PC-9 (cell line): Measurements from ENCODE around the gene TCEAL9.

Source experiments
- EZH2 ChIP-seq: fragments of 200-600 bp; sonication (generic); IDR thresholded peaks from 2 replicates; pipeline ENCODE4 v1.8.0; 2017; ENCODE audit warnings: antibody characterized with exemption, low read depth
- TF ChIP-seq, protein P1 (sequence below): fragments of 200-600 bp; sonication (generic); conservative IDR thresholded peaks from 2 replicates; pipeline ENCODE4 v1.6.1; 2017; ENCODE audit warnings: mixed run types, antibody characterized with exemption, mild to moderate bottlenecking, moderate library complexity

DNA sequence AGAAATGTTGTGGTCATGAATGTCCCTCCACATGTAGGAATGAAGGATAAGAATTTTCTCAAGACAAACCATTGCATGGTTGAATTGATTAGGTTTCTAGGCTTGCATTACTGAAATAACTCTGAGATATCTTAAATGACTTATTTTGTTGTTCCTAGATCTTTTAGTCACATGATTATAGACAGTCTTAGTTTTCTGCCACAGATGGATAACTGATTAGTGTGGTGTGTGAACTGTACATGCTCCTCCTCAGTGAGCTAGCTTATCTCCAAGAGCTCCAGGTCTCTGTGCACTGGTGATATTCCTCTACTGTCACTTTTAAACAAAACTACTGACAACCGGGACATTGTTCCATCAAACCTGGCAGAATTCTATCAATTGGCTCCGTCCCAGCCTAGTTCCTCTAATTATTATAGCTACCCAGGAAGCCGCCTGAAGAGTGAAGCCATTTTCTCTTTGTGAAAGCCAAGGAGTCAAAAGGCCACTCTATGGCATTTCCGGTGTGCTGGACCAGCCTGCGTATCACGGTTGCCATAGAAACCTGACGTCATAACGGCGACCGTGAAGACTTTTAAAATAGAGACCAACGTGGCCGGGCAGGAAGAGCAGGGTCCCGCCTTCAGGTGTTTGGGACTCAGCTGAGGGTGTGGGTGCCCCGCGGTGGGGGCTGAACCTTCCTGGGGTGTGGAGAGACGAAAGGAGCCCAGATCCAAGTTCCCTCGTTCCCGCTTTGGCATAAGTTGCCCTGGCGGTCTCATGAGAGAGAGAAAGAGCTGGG lies 48.1 kb downstream of the TCEAL9 start:
- TF ChIP-seq, protein P1, sequence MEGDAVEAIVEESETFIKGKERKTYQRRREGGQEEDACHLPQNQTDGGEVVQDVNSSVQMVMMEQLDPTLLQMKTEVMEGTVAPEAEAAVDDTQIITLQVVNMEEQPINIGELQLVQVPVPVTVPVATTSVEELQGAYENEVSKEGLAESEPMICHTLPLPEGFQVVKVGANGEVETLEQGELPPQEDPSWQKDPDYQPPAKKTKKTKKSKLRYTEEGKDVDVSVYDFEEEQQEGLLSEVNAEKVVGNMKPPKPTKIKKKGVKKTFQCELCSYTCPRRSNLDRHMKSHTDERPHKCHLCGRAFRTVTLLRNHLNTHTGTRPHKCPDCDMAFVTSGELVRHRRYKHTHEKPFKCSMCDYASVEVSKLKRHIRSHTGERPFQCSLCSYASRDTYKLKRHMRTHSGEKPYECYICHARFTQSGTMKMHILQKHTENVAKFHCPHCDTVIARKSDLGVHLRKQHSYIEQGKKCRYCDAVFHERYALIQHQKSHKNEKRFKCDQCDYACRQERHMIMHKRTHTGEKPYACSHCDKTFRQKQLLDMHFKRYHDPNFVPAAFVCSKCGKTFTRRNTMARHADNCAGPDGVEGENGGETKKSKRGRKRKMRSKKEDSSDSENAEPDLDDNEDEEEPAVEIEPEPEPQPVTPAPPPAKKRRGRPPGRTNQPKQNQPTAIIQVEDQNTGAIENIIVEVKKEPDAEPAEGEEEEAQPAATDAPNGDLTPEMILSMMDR: no peak
- no peak for TF ChIP-seq EZH2
